GM21528 (cell line): ENCODE data around the gene TNPO3.

ENCODE experiments used
- ATAC-seq: cut with Tn5 transposase; IDR thresholded peaks from one replicate; pipeline ENCODE4 v1.9.1; 2021; ENCODE audit warnings: mild to moderate bottlenecking, moderate library complexity; ENCODE audit not compliant: unreplicated experiment, low FRiP score

TNPO3 gene

GRCh38 chr7:128912281-128912680, 142.6 kb downstream of the TNPO3 start:
- ATAC-seq: no peak

- ATAC-seq: no peak
Observed at GRCh38 chr7:128911423-128912031, 143.4 kb downstream of the TNPO3 start.

- ATAC-seq: no peak
Observed at GRCh38 chr7:128910569-128910945, 144.4 kb downstream of the TNPO3 start, which contains the start of gene KCP. TSS of gene KCP (minus strand) at chr7:128910709. CDS start at chr7:128910676, 33 bp downstream.

DNA sequence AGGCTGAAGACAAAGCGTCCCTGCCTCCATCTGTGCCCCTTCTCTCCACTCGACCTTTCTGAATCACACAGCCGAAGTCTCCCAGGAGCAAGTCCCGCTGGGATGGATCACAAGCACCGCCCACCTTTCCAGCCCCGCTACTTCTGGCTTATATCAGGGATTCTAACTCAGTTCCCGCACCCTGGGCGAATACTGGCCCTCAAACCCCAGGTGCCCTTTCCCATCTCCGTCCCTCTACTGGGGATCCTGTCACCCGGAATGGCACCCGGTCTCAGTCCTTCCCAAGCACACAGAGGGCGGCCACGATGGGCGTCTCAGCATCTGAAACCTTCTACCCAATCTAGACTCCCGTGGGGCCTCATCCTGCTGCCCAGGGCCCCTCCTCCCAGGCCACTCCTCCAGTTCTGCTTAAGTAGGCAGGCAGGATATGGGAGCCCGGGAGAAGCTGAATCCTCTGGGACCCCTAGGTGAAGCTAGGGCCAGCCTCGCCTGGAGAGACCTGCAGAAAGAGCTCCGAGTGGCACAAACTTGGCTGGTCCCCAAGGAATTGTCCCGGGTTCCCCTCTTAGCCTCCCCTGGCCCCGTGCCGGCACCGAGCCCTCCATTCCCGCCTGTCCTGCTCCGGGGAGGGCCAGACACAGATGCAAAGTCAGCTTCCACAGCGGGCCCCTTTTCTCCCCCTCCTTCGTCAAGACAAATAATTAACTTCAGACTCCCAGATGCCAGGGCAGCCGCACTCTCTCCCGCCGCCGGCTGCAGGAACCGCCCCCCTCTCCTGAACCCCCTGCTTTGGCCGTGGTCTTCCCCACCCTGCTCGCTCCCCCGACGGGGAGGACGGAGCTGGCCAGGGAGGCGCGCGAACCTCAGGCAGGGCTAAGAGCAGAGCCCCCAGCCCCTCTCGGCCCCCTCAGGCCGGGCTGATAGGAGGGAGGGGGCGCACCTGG, 145.0 kb downstream of the TNPO3 start:
- ATAC-seq: no peak

DNA sequence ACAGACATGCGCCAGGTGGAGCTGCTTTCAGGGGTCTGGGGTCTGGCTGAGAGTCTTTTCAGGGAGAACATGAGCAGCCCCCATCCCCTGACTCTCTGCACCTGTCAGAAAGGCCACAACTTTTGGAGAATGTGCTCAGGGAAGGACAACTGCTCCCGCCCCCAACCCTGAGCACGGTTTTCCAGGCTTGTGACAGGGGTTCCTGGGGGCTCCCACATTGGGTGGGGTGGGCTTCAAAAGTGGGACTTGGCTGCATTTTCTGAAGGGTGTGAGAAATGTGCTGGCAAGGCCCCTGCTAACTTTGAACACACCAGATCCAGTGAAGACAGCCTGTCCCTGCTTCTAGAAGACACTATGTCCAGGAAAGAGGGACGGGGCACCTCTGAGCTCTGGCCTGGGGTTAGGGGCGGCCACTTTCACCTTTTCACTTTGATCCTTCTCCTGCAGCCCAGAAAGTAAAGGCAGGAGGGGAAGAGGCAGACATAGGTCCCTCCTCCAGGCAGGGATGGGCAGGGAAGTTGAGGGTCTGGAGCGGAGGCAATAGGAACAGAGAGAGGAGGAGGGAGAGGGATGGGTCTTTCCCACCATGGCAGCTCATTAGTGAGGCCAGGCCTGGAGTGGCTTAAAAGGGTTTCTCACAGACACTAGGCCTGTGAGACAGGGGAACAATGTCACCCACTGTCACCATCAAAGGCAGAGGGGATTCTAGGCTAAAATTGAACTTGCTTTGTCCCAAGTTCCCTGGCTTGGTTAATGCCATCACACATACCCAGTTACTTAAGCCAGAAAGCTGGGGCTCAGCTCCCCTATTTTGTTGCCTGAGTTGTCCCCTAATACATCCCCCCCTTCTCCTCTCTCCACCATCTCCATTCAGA, 145.9 kb downstream of the TNPO3 start:
- no peak for ATAC-seq

DNA sequence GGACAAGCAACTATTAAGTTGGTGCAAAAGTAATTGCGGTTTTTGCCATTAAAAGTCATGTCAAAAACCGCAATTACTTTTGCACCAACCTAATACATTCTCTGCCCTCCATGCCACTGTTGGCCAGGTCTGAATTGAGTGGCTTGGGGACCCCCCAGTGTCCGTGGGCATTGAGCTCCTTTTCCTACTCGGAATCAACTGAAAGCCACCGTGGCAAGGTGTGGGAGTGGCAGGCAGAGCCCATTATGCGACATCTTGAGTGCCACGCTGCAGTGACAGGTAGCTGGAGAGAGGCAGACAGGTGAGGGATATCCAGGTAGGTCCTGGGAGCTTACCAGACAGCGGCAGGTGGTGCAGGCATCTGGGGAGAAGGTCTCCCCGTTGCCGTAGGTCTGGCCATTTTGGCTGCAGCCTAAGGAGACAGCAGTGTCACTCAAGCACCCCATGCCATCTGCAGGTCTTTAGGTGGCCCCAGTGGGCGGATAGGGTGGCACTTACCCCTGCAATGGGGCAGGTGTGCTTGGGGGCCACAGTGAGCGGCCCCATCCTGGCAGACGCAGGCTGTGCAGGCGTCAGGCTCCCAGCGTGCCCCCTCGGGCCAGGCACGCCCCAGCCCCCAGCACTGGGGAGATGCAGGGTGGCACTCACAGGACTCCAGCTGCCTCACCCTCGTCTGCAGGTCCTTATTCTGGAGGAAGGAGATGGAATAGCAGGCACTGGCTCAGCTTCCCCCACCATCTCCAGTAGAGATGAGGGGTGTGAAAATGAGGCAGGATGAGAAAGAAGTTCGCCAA, 147.9 kb downstream of the TNPO3 start:
- no peak for ATAC-seq

- no peak for ATAC-seq
Observed at GRCh38 chr7:128906001-128906765, 148.7 kb downstream of the TNPO3 start.

DNA sequence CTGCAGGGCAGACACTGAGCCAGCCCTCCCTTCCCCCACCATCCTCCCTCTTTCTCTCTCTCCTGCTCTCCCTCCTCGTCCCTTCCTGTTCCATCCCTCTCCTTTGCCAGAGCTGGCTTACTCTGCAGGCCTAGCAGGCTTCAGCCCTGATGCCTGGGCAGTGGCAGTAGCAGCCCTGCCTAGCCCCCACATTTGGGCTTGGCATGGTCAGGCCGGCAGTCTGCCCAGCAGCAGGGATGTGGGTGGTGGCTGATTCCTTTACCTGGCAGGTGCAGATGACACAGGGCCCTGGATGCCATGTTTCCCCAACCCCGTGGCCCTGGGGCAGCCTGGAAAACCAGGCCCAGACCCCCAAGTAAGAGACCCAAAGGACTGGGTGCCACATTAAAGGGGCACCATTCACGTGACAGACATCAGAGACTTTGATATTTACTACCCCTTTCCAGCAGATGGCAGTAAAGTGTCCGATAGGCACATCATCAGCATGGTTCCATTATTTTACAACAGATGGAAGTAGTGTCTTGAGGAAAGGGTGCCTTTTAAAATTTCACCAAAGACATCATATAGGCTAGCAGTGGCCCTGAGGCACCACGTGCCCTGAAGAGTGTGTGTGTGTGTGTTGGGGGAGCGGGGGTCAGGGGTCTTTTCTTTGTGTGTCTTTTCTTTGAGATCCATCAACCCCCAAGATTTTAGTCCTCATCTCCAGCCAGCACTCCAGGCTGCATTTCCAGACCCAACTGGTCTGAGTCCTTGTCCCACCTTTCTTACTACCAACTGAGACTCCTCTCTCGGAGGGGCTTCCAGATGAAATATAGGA, 150.3 kb downstream of the TNPO3 start:
- no peak for ATAC-seq
